GM12878 (cell line): ENCODE data around the gene SKIL. TPM values are rescaled to one million over a fixed set of nuclear protein-coding genes. Genes with fewer than 3 reads are reported as not detected.
A peak's percentile ranks its signal among the peaks of the same experiment; 100 is the strongest.

Source experiments
- ATAC-seq: fragments of 200-7000 bp; cut with Tn5 transposase; 3 replicates; pipeline ENCODE4 v1.9.1; 2020; ENCODE audit warnings: mild to moderate bottlenecking, moderate library complexity
- BruUV-seq: library from RNA; stranded (reverse); fragments of 400-500 nt; replicated peaks from 2 replicates; lab custom pipeline; 2021; lab: Mats Ljungman, UMichigan
- CTCF ChIA-PET: fragments of 300-600 bp; sonication (Branson Sonifier 250); formaldehyde crosslinking; extraction: SDS; loops from one replicate; lab custom pipeline; 2021; ENCODE audit warnings: inconsistent platforms; lab: Yijun Ruan, JAX
- POLR2A ChIA-PET: fragments of 350-600 bp; formaldehyde crosslinking; extraction: SDS; loops from one replicate; lab custom pipeline; 2021; ENCODE audit warnings: inconsistent platforms; lab: Charles Lee
- RAD21 ChIA-PET: fragments of 300-600 bp; sonication (Branson Sonifier 250); formaldehyde crosslinking; loops from one replicate; lab custom pipeline; 2023; ENCODE audit warnings: antibody characterized with exemption; ENCODE audit not compliant: unreplicated experiment; lab: Charles Lee
- SMC1A ChIA-PET: fragments of 300-600 bp; sonication (Branson Sonifier 250); formaldehyde crosslinking; loops from one replicate; lab custom pipeline; 2023; ENCODE audit not compliant: unreplicated experiment, uncharacterized antibody; lab: Charles Lee
- DNase-seq: peaks from one replicate; pipeline ENCODE4 v3.0.0-alpha.2; 2011; ENCODE audit warnings: low read depth, low spot score
- FAIRE-seq: peaks from 3 replicates; lab custom pipeline; 2011; peaks lifted over from hg19 to GRCh38; lab: Jason Lieb, UNC
- H2AFZ ChIP-seq: 2 replicates; pipeline ENCODE4 v1.6.0; 2011; ENCODE audit warnings: low read depth, low read length, control low read depth; ENCODE audit not compliant: control insufficient read depth
- H3K27ac ChIP-seq: 2 replicates; pipeline ENCODE4 v1.5.1; 2011; ENCODE audit warnings: control low read depth; ENCODE audit not compliant: control insufficient read depth, insufficient read depth
- H3K27me3 ChIP-seq, 2 experiments: replicated peaks in 1 of 2; 2 replicates each; pipeline versions ENCODE4 v1.6.0 to v1.6.1; 2011; ENCODE audit warnings: low read length in 1 of 2; ENCODE audit not compliant: control insufficient read depth in 2 of 2, insufficient read depth in 2 of 2
- H3K36me3 ChIP-seq, 2 experiments: 2 replicates each; pipeline ENCODE4 v1.5.1; 2011; ENCODE audit warnings: low read length in 1 of 2; ENCODE audit not compliant: control insufficient read depth in 2 of 2, insufficient read depth in 2 of 2
- H3K4me1 ChIP-seq: 2 replicates; pipeline ENCODE4 v1.6.1; 2011; ENCODE audit warnings: mild to moderate bottlenecking, low read length, moderate library complexity, mixed read lengths; ENCODE audit not compliant: control insufficient read depth, insufficient read depth
- H3K4me2 ChIP-seq: 2 replicates; pipeline ENCODE4 v1.6.0; 2011; ENCODE audit warnings: control low read depth; ENCODE audit not compliant: control insufficient read depth, insufficient read depth
- H3K4me3 ChIP-seq: fragments of 200-600 bp; sonication (generic); 2 replicates; pipeline ENCODE4 v1.5.1; 2016
- H3K79me2 ChIP-seq: 2 replicates; pipeline ENCODE4 v1.6.0; 2011; ENCODE audit warnings: low read length; ENCODE audit not compliant: control insufficient read depth, insufficient read depth
- H3K9ac ChIP-seq: 2 replicates; pipeline ENCODE4 v1.8.0; 2011; ENCODE audit warnings: low read length, control low read depth, mixed read lengths; ENCODE audit not compliant: control insufficient read depth, insufficient read depth
- H3K9me3 ChIP-seq: replicated peaks from 3 replicates; pipeline ENCODE4 v1.5.1; 2011; ENCODE audit warnings: mild to moderate bottlenecking, low read length; ENCODE audit not compliant: control insufficient read depth, insufficient read depth
- H4K20me1 ChIP-seq: 2 replicates; pipeline ENCODE4 v1.6.0; 2011; ENCODE audit not compliant: control insufficient read depth, insufficient read depth
- CTCF ChIP-seq, 3 experiments: IDR thresholded peaks in 2 of 3; conservative IDR thresholded peaks in 1 of 3; 2 replicates each; pipeline ENCODE4 v1.5.1; 2011; ENCODE audit warnings: low read depth in 3 of 3, low read length in 3 of 3, mild to moderate bottlenecking in 3 of 3, control low read depth in 2 of 3, moderate library complexity in 2 of 3, inconsistent platforms in 1 of 3, mixed read lengths in 1 of 3; ENCODE audit not compliant: control insufficient read depth in 2 of 3, insufficient read depth in 1 of 3; ENCODE audit errors: extremely low read depth in 1 of 3
- FOXK2 ChIP-seq: fragments of 450-650 bp; IDR thresholded peaks from 2 replicates; pipeline ENCODE4 v1.6.1; 2017; ENCODE audit warnings: mild to moderate bottlenecking, moderate library complexity
- FOXM1 ChIP-seq: IDR thresholded peaks from 2 replicates; pipeline ENCODE4 v1.6.1; 2012; ENCODE audit warnings: low read depth, mild to moderate bottlenecking, inconsistent platforms, low read length, moderate library complexity
- KDM1A ChIP-seq: fragments of 200-600 bp; sonication (generic); IDR thresholded peaks from 2 replicates; pipeline ENCODE4 v1.6.1; 2016; ENCODE audit warnings: borderline replicate concordance
- KLF5 ChIP-seq: fragments of 450-650 bp; IDR thresholded peaks from 2 replicates; pipeline ENCODE4 v1.6.1; 2014; ENCODE audit warnings: mild to moderate bottlenecking; ENCODE audit not compliant: partially characterized antibody
- MYB ChIP-seq: fragments of 150-350 bp; IDR thresholded peaks from 2 replicates; pipeline ENCODE4 v1.6.1; 2014; ENCODE audit warnings: mild to moderate bottlenecking, low read depth, low read length, borderline replicate concordance
- RAD21 ChIP-seq: IDR thresholded peaks from 2 replicates; pipeline ENCODE4 v1.6.1; 2011; ENCODE audit warnings: mild to moderate bottlenecking, low read depth, low read length, moderate library complexity; ENCODE audit not compliant: insufficient read depth
- SMC3 ChIP-seq: IDR thresholded peaks from 2 replicates; pipeline ENCODE4 v1.6.1; 2011; ENCODE audit warnings: low read length, improper control_type of control experiment, borderline replicate concordance
- ZNF24 ChIP-seq: fragments of 450-650 bp; IDR thresholded peaks from 2 replicates; pipeline ENCODE4 v1.6.1; 2017; ENCODE audit warnings: antibody characterized with exemption, mild to moderate bottlenecking
- WGBS: methylation state at CpG from one replicate; pipeline ENCODE4 v1.1.6; 2016; ENCODE audit warnings: low lambda C conversion rate; ENCODE audit not compliant: insufficient replicate concordance, insufficient coverage; ENCODE audit errors: missing lambda C conversion rate; 5-methylcytosine and 5-hydroxymethylcytosine counted together
- in situ Hi-C: fragments of 300-500 bp; cut with MboI; formaldehyde crosslinking; loops from 9 replicates; pipeline ENCODE4 v1.14.3; 2018; ENCODE audit warnings: mixed read lengths
- intact Hi-C: fragments of 100-400 bp; cut with micrococcal nuclease; formaldehyde crosslinking; loops from one replicate; pipeline ENCODE4 v1.14.2; 2022; ENCODE audit not compliant: unreplicated experiment
- polyA plus RNA-seq, 11 experiments: library from polyadenylated mRNA; depleted of rRNA in 4 of 11; unstranded in 6 of 11; stranded (reverse) in 5 of 11; fragments of >200 nt; fragmentation: Nextera tagmentation in 4 of 11; fragmentation: Illumina TruSeq in 1 of 11; extraction: Ambion mirVana in 4 of 11; extraction: Trizol in 1 of 11; gene quantifications; 1 replicate in 1 of 11; 2 replicates in 10 of 11; pipeline versions ENCODE4 v1.2.1 to v1.2.3, GENCODE V29; 2011 to 2016; ENCODE audit warnings: inconsistent platforms in 2 of 11, missing spikeins in 2 of 11, low read depth in 1 of 11
- total RNA-seq, 4 experiments: library from RNA; depleted of rRNA in 3 of 4; stranded (reverse); fragments of >200 nt in 3 of 4; fragmentation: Illumina TruSeq in 1 of 4; extraction: Trizol in 1 of 4; gene quantifications; 2 replicates each; pipeline versions ENCODE4 v1.2.1 to v1.2.3, GENCODE V29; 2013 to 2021
- TF ChIP-seq, protein P1 (sequence below): fragments of 450-650 bp; IDR thresholded peaks from 2 replicates; pipeline ENCODE4 v1.6.1; 2016; ENCODE audit warnings: mild to moderate bottlenecking, moderate library complexity, borderline replicate concordance

Gene SKIL
- total and polyA plus RNA-seq, 10 of the 15 experiments (the other 5 are each of a cell fraction or from before 2014, with no cell fraction given), result 2.7 to 14.8 (median 6.7) TPM

GRCh38 chr3:170410428-170411029 is 53.0 kb downstream of the SKIL start:
- H3K9ac ChIP-seq, result no peak overlapping the region
- intact Hi-C loops (loop anchor here (1.0 kb wide), 1 partner anchor 100 kb away; no protein-coding TSS in a partner anchor), in situ Hi-C loops (loop anchor here (5.0 kb wide), 1 partner anchor 98 kb away; no protein-coding TSS in a partner anchor)
- no peaks in the 10 kb centered on the region for H3K79me2 ChIP-seq
- TF ChIP-seq RAD21 (peak; percentile 90), KLF5 (no peak), FOXM1 (0 out of 2 replicates have a peak, but pooled peaks have one; percentile 24), SMC3 (peak; percentile 92), FOXK2 (no peak), MYB (no peak), KDM1A (no peak), CTCF (IDR thresholded peaks at IDR 0.05 in 2 of 3, conservative IDR thresholded peaks at IDR 0.05 in 1 of 3; ENCODE audit: control insufficient read depth in 2 of 3, extremely low read depth in 1 of 3, insufficient read depth in 1 of 3, low read depth in 3 of 3, low read length in 3 of 3) (peak; percentile 53 to 64 (median 62); a peak in 5 of 6 replicates), ZNF24 (peak; percentile 31; the same call in 1 of the 2 replicates)
- TF ChIP-seq, protein P1, sequence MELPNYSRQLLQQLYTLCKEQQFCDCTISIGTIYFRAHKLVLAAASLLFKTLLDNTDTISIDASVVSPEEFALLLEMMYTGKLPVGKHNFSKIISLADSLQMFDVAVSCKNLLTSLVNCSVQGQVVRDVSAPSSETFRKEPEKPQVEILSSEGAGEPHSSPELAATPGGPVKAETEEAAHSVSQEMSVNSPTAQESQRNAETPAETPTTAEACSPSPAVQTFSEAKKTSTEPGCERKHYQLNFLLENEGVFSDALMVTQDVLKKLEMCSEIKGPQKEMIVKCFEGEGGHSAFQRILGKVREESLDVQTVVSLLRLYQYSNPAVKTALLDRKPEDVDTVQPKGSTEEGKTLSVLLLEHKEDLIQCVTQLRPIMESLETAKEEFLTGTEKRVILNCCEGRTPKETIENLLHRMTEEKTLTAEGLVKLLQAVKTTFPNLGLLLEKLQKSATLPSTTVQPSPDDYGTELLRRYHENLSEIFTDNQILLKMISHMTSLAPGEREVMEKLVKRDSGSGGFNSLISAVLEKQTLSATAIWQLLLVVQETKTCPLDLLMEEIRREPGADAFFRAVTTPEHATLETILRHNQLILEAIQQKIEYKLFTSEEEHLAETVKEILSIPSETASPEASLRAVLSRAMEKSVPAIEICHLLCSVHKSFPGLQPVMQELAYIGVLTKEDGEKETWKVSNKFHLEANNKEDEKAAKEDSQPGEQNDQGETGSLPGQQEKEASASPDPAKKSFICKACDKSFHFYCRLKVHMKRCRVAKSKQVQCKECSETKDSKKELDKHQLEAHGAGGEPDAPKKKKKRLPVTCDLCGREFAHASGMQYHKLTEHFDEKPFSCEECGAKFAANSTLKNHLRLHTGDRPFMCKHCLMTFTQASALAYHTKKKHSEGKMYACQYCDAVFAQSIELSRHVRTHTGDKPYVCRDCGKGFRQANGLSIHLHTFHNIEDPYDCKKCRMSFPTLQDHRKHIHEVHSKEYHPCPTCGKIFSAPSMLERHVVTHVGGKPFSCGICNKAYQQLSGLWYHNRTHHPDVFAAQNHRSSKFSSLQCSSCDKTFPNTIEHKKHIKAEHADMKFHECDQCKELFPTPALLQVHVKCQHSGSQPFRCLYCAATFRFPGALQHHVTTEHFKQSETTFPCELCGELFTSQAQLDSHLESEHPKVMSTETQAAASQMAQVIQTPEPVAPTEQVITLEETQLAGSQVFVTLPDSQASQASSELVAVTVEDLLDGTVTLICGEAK, result peak; percentile 37; the same call in 1 of the 2 replicates
- DNase-seq (no peak), FAIRE-seq (no peak), ATAC-seq (peak; percentile 57; the same call in 2 of the 3 replicates)
- 38% methylated on average over 4 of the region's 4 CpGs for WGBS
- no peaks in the 10 kb centered on the region for H3K27me3 ChIP-seq
- no peaks in the 10 kb centered on the region for H3K36me3 ChIP-seq
- H3K4me1 ChIP-seq, result no peaks in the 10 kb centered on the region
- ChIA-PET POLR2A (interaction anchor here (0.6 kb wide), 1 partner anchor 295 kb away, joined by 3 read pairs; no protein-coding TSS in a partner anchor), SMC1A (interaction anchor here (0.7 to 9.2 kb wide), 25 partner anchors 15 to 402 kb away, joined by 3 to 114 read pairs (median 4); no protein-coding TSS in a partner anchor), RAD21 (interaction anchor here (0.7 to 7.4 kb wide), 12 partner anchors 85 to 400 kb away, joined by 3 to 110 read pairs (median 4); no protein-coding TSS in a partner anchor), CTCF (interaction anchor here (0.7 to 10.2 kb wide), 35 partner anchors 8 to 650 kb away, joined by 3 to 264 read pairs (median 5); partner anchors contain the start of genes PHC3 and SKIL)
- H3K4me3 ChIP-seq, result no peak overlapping the region
- H3K27ac ChIP-seq, result no peak overlapping the region
- no TSS peak for BruUV-seq
- H2AFZ ChIP-seq, result no peak overlapping the region
- H4K20me1 ChIP-seq, result no peaks in the 10 kb centered on the region
- H3K9me3 ChIP-seq, result no peaks in the 10 kb centered on the region
- no peak overlapping the region for H3K4me2 ChIP-seq
